HG03378 (cell line): ENCODE results near the gene IMMP2L.
A peak's percentile ranks its signal among the peaks of the same experiment; 100 is the strongest.

Experiments used
- ATAC-seq: cut with Tn5 transposase; IDR thresholded peaks from one replicate; pipeline ENCODE4 v1.9.1; 2021; ENCODE audit warnings: mild to moderate bottlenecking, moderate library complexity; ENCODE audit not compliant: unreplicated experiment

IMMP2L gene

DNA sequence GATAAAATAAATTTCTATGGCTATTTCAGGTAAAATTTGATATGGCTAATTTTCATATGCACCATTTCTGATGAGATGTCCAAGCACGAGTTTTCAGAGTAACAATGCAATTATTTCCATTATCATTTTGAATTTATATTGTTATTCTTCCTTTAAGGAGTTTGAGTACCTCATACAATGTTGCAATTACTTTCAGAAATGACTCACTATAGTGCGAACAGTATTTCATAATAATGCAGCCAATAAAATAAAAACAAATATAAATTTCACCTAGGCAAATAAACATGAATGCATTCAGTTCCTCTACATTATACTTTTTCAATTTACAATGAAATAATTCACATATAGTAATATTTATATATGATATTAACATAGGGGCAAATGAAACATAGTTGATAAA, 550.1 kb downstream of the IMMP2L start:
- no peak for ATAC-seq

DNA sequence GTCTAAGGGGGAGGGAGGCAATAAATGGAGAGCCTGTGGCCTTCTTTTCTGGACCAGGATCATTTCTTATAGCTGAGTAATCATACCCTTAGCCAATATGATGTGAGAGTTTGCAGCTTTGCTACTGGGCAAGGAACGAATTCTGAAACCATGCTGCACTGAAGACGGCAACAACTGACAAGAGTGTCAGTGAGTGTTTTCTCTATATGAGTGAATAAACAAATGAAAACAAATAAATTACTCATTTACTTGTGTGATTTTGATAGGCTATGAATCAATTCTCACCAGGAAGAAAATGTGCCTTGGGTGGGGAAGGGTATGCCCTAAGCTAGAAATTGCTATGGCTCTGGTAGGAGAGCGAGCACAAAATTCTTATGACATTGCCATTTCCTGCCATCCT, 550.8 kb downstream of the IMMP2L start:
- no peak for ATAC-seq

DNA sequence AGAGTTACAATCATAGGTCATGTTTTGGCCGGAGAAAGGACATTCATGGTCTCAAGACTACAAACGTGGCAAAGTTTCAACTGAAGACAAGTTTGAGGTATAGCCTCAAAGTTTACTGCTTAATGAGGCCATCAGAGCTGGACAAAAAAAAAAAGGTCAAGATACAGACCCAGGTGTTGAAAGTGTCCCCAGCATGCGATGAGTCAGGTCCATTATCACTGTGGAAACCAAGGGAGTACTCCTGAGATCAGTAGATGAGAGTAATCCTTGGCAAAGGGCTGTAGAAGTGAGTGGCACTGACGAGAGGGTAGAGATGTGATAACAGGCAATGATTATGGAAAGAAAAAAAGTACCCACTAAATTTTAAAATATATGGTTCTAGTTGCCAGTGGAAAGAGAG, 551.5 kb downstream of the IMMP2L start:
- ATAC-seq: no peak

DNA sequence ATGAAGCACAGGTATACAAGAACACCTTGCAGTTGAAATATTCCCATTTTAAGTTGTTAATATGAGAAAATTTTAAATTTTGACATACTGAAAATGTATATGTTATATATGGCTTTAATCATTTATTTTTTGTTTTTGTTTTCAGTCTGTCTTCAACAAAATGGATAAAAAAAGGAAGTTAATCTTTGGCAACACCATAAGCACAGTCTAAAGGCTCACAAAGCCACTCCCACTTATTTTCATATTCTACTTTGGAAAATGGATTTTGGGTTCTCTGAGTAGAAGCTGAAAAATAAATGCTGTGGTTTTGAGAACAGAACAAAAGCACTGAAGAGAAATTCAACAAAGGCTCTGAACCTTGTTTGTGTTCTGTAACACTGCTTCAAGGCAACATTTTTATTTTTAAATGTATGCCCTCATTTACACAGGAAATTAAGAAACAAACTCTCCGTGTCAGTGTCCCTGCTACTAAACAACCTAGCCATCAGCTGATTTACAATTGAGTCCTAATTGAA, 552.7 kb downstream of the IMMP2L start:
- ATAC-seq: no peak

DNA sequence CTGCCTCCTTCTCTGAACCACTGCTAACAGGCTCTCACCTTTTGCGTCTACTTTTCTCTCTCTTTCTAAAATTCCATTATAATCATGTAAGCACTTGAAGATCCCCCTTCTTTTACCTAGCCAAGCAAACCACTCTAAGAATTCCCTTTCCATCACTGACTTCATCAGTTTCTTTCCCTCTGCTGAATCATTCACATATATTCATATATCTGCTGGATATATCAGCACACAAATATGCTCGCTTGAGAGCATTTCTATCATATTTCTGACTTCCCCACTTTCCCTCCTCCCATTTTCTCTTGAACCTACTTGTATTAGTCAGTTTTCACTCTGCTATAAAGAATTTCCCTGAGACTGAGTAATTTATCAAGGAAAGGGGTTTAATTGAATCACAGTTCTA, 555.6 kb downstream of the IMMP2L start:
- no peak for ATAC-seq

DNA sequence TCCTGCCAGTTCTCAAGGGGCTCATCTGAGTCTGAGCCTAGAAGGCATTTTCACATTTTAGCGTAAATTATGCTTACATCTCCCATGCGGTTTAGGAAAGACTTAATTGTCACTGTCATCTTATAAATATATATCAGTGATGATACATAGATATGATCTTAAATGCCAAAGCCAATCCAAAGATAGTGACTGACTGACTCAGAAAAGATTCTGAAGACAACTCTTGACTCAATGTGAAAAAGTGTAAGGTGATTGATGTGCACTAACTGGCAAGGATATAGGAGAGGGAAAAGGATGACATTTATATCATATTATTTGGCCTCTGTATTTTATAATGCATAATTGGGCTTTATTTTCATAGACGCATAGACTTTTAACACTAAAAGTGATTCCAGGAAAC, 556.3 kb downstream of the IMMP2L start:
- ATAC-seq: no peak

DNA sequence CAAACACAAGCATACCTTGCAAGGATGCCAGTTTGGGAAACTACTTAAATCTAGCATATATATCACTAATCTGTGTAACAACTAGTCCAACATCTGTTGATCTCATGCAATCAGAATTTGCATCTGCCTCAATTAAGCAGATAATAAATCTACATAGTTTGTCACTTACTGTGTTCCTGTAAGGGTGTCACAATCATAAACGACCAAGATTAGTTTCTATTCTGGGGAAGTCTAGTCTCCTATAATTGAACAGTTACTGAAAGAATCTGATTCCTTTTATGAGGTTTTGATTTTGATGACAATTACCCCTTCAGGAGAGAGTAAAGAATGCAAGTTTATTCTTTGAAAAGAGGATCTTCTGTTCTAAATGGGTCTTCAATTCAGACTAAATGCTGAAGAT, 556.8 kb downstream of the IMMP2L start:
- no peak for ATAC-seq

DNA sequence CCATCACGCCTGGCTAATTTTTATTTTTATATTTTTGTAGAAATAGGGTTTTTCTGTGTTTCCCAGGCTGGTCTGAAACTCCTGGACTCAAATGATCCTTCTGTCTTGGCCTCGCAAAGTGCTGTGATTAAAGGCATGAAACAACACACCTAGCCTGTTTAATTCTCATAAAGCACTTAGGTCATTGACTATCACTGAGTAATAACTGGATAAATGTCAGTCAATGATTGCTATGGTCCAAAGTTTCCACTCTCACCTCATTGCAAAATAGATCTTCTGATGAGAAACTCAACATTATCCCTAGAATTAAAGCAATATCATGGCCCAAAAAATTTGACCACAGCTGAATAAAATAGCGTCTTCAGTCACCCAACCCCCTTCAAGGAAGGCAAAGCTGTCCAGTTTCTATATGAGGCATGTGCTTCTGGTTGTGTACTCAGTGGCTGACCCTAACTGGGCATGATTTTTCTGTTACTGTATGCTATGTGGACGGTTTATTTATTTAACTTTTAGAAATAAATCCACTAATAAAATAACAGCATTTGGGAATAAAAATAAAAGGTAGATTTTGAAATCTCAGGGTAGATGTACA, 557.9 kb downstream of the IMMP2L start:
- ATAC-seq: peak; percentile 50

DNA sequence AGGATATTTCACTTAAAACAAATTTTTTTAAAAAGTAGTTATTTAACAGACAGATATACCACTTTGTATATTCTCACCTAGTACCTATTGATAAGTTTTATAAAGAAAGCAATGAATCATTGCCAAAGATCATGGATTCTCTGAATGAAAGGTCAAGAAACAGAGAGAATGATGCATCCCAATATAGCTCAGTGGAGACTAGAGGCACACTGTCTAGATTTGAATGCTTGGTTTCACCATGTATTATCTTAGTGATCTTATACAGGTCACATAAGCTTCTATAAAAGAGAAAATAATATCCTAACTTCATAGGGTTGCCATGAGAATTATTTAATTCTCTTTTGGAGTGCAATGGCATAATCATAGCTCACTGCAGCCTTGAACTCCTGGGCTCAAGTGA, 558.4 kb downstream of the IMMP2L start:
- no peak for ATAC-seq

DNA sequence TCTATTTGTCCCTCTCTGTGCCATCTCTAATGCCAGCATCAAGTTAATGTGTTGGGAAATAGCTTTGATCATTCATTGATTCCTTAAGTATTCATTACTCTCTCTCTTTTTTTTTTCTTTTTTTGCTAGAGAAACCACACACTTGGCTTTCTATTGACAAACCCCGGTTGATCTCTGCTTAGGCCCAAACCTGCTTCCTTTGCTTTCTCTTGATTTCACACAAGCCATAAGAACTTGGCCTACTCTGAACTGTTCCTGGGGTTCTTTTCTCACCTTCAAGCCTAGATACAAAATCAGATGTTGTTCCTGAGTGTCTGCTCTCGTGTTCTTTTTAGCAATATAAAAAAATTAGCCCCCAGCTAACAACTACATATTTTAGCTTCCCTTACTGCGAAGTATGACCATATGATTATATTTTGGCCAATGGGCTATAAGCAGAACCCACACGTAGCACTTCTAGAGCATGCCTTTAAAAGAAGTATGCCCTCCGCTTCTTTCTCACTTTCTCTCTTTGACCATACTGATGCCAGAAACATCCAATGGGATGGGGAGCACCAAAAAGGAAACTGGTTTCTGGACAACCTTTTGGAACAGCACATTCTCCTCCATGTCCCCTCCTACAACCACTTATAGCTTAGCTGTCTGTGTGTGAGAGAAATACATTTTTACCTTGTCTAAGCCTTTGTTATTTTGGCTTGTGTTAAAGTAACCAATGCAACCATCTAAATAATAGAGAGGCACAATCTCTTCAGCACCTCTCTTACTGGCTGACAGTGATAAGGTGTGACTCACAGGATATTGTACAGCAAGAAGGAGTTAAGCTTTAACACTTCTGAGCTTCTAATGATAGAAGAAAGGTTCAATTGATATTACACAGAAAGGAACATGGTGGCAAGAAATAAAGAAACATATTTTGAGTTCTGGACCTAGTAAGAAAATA, 568.0 kb downstream of the IMMP2L start:
- no peak for ATAC-seq

DNA sequence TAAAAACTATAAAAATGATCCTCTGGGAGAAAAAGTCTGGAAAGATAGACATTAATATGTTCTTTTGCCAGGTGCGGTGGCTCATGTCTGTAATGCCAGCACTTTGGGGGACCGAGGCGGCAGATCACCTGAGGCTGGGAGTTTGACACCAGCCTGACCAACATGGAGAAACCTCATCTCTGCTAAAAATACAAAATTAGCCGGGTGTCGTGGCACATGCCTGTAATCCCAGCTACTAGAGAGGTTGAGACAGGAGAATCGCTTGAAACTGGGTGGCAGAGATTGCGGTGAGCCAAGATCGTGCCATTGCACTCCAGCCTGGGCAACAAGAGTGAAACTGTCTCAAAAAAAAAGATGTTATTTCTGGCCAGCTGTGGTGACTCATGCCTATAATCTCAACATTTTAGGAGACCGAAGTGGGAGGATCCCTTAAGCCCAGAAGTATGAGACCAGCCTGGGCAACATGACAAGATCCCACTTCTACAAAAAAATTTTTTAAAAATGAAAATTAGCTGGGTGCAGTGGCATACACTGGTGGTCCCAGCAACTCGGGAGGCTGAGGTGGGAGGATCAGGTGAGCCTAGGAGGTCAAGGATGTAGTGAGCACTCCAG, 573.3 kb downstream of the IMMP2L start:
- no peak for ATAC-seq

DNA sequence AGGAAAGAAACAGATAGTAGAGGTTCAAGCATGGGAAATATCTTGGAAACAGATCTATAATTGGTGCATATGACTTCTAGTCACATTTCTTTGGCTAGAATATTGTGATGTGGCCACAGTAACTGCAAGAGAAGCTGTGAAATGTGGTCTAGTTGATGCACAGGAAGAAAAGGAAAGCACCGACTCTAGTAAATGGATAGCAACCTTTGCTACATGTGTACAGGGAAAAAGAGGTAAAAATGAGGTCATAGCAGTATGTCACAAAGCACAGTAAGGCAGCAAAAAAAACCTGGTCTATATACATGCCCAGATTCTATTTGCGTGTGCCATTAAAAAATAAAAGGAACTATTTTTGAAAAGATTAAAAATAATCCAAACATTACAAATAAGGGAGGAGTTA, 573.9 kb downstream of the IMMP2L start:
- ATAC-seq: no peak

DNA sequence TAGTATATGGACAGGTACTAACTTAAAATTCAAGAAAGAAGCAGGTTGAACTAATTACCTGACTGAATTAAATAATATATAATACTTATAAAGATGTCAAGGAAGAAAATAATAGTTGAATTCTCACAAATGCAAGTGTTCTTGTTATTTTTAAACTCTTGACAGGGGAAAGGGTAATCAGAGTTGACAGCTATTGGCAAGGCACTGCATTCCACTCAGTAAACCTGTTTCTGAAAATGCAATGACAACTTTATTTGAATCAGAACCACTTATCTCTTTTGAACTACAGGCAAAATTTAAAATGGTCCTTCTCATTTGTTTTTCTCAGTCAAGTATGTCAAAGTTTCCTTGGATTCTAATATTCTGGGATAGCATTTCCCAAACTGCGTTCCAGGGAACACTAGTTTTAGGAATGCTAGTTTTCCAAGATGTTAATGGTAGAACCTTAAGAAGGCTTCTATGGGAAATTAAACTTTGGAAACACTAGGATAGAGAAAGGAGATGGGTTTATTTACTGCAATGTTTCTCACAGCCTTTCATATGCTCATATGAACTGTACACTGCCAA, 575.1 kb downstream of the IMMP2L start:
- no peak for ATAC-seq

DNA sequence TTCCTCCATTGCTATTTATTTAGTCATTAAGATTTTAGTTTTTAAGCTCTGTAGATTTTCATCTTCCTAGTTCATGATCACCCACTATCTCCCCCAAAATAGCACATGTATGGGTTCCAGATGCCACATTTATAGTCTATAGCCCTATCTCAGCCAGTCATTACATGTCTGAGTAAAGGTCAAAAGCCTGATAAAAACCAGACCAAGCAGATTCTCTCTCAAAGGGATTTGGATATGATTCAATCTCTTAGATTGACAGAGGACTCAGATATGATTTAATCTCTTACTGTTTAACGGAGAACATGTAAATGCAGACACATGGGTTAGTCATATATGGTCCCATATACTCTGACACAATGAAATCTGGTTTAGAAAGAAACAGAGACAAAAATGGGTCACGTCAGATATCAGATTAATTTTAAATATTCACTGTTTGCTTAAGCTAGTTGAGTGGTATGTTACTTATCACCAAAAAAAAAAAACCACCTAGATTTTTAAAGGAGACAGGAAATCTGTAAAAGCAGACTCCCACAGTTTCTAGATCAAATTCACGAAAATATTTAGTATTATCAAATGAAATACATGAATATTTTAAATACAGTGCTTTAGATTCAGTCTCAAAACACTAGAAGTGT, 578.4 kb downstream of the IMMP2L start:
- no peak for ATAC-seq

DNA sequence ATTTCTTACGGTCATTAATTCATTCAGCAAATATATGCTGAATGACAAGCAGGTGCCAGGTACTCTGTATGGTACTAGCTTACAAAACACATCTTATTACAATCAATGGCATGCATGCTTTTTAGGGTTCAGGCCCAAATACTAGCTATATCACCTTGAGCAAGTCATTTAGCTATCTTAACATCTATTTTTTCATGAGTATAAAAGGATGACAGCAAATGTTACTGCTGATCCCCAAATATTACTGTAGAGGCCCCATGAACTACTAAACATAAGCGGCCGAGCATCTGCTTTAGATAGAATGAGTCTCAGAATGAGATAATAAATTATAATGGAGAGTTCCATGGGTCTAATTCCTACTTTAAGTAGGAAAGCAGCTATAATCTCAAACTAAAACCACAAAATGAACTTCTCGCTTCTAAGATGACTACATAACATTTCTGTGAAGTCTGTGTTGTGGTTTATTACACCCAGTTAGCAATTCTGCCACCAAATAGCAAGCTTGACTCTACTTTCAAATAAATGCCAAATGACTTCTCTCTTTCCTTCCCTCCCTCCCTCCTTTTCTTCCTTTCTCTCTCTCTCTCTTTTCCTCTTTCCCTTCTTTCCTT, 585.1 kb downstream of the IMMP2L start:
- no peak for ATAC-seq

DNA sequence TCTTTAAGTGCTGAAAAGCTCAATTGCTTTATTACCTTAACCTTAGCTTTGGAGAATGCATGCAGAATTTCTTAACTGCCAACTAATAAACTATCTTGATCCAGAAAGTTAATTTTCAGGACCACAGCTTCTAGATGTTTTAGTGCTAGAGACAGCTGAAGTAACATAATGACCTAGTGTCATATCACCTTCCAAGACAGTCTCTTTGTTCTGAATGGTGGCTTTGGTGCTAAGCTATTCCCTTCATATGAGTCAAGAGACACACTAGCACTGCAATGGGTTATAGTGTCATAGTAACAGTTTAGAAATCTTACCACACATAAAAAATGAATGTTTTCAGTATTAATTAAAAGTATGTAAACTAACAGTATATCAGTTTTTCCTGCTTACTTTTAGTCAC, 586.8 kb downstream of the IMMP2L start:
- ATAC-seq: no peak

DNA sequence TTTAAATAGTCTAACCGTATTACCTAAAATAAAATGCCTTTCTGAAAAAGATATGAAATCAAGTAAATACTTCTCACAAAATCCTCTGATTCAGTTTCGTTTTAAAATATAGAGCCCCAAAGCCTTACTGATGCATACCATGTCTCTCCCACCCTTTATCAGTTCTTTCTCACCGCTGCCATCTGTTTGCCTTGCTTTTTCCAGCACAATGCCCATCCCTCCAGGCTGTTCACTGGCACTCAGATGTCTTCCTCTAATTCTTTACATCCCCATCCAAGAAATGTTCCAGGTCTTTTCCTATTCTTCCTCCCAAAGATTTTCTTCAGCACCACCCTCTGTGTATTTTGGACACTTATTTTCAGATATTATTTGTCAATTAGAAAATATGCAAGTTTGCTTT, 587.9 kb downstream of the IMMP2L start:
- no peak for ATAC-seq

DNA sequence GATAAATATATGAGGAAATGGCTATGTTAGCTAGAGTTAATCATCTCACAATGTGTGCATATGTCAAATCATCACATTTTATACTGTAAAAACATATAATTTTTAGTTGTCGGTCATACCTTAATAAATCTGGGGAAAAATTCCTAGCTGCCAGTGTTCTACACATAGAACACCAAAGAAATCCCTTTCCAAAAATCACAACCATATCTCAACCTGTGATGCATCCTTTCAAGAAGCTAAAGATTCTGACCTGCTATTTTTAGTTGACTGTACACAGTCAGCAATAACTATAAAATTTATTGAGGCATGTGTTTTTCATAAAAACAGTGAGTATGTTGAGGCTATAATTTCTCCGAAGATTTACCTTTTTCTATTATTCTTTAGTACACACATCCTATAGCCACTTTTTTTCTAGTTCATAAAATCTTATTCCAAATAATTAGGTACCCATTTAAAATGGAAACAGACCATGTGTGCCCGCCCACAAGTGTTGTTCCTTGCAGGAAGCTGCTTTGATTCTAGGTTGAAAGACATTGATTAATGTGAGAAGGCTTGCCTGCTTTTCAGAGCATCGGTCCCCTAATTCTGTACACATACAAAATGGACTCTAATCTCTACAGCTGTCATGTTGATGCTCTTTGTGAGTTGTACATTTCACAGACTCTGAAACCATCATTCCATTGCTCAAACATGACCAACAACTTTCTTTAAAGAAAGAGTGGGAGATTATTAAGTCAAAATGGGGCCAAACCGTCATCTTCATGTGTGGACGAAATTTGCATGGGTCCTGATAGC, 588.9 kb downstream of the IMMP2L start:
- no peak for ATAC-seq

DNA sequence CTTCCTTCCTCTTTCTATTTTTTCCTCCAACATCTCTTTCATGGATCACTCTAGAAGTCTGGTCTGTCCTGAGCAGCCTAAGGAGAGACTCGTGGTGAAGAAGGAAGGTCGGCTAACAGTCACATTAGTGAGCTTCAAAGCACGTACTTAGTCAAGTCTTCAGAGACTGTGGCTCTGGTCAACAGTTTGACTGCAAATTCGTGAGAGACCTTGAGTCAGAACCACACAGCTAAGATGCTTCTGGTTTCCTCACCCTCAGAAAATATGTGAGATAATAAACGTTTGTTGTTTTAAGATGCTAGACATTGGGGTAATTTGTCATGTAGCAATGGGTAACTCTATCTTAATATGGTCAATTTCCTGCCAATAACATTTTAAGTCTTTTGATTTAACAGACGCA, 597.5 kb downstream of the IMMP2L start:
- ATAC-seq: no peak

DNA sequence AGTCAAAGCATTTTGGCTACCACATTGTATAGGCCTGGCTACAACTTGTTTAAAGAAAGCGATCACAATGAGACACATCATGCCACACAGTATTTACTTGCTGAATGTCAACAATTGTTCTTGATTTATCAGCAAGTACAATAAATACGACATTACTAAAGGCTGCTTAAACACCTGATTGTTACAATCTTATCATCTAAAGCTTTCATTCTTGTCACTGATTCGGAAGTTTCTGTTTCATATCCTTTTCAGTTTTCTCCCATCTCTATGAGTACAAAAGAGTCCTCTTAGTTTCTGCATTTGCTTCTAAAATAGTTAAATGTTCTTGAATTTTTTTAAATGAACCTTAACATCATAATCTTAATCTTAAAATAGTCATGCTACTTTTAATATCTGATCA, 599.5 kb downstream of the IMMP2L start:
- ATAC-seq: no peak
